Measurements from ENCODE around the gene MPL. TPM values are rescaled to one million over a fixed set of nuclear protein-coding genes. Genes with fewer than 3 reads are reported as not detected.

Gene MPL
- total and polyA plus RNA-seq, 2 of the 13 experiments (the other 11 are each of a cell fraction or from before 2014, with no cell fraction given), result not detected

GRCh38 chr1:43367904-43368645 lies 30.5 kb downstream of the MPL start, which contains the start of gene ELOVL1 (continued):
- TF ChIP-seq SMAD1 (CRISPR knock-in tag; IDR thresholded peaks at IDR 0.05; ENCODE audit: borderline replicate concordance, low read depth) (peak; percentile 82; the same call in 1 of the 2 replicates), TFDP2 (CRISPR knock-in tag; IDR thresholded peaks at IDR 0.05) (peak; percentile 80), MAFG (CRISPR knock-in tag; IDR thresholded peaks at IDR 0.05) (no peak), HBP1 (CRISPR knock-in tag; IDR thresholded peaks at IDR 0.05; ENCODE audit: low read depth) (peak; percentile 70), HINFP (CRISPR knock-in tag; IDR thresholded peaks at IDR 0.05; ENCODE audit: low read depth) (peak; percentile 45), PLSCR1 (CRISPR knock-in tag; IDR thresholded peaks at IDR 0.05; ENCODE audit: borderline replicate concordance) (peak; percentile 46; the same call in 1 of the 2 replicates), KLF6 (CRISPR knock-in tag; IDR thresholded peaks at IDR 0.05) (peak; percentile 89; the same call in 1 of the 2 replicates), CTCF (CRISPR knock-in tag; IDR thresholded peaks at IDR 0.05) (peak; percentile 71), ELK4 (CRISPR knock-in tag; IDR thresholded peaks at IDR 0.05; ENCODE audit: borderline replicate concordance) (no peak; the same call in 1 of the 2 replicates), SP140L (CRISPR knock-in tag; IDR thresholded peaks at IDR 0.05; ENCODE audit: borderline replicate concordance) (no peak), ZBTB7A (CRISPR knock-in tag; IDR thresholded peaks at IDR 0.05) (peak; percentile 89), ZNF777 (CRISPR knock-in tag; IDR thresholded peaks at IDR 0.05) (peak; percentile 90), ZNF512 (CRISPR knock-in tag; IDR thresholded peaks at IDR 0.05) (no peak), GABPB1 (CRISPR knock-in tag; IDR thresholded peaks at IDR 0.05) (peak; percentile 85), ASH2L (IDR thresholded peaks at IDR 0.05; ENCODE audit: insufficient read length, low read depth, low read length) (peak; percentile 75), CREBL2 (CRISPR knock-in tag; IDR thresholded peaks at IDR 0.05; ENCODE audit: borderline replicate concordance) (peak; percentile 70; the same call in 1 of the 2 replicates), MAX (IDR thresholded peaks at IDR 0.05) (peak; percentile 94)

Measured in HepG2 (cell line).